ENCODE results near the gene ITGB4.

ITGB4 gene

GRCh38 chr17:75698659-75699058 lies 22.6 kb upstream of the ITGB4 start:
- DNase-seq: no peak

- no peak for DNase-seq
Observed at GRCh38 chr17:75701288-75701687, 20.0 kb upstream of the ITGB4 start.

GRCh38 chr17:75703191-75703590 lies 18.1 kb upstream of the ITGB4 start:
- DNase-seq: no peak

GRCh38 chr17:75703591-75703990 lies 17.7 kb upstream of the ITGB4 start:
- no peak for DNase-seq

- no peak for DNase-seq
Observed at GRCh38 chr17:75704963-75705875, 16.0 kb upstream of the ITGB4 start.

- no peak for DNase-seq
Observed at GRCh38 chr17:75706042-75706728, 15.1 kb upstream of the ITGB4 start.

- no peak for DNase-seq
Observed at GRCh38 chr17:75707079-75707571, 14.1 kb upstream of the ITGB4 start.

- DNase-seq: no peak
Observed at GRCh38 chr17:75712446-75712845, 8.8 kb upstream of the ITGB4 start.

- DNase-seq: no peak
Observed at GRCh38 chr17:75719732-75720131, 1.5 kb upstream of the ITGB4 start.

- no peak for DNase-seq
Observed at GRCh38 chr17:75721463-75722011, 278 bp downstream of the ITGB4 start.

- DNase-seq: no peak
Observed at GRCh38 chr17:75722076-75722475, 817 bp downstream of the ITGB4 start.

- no peak for DNase-seq
Observed at GRCh38 chr17:75722542-75723095, 1.4 kb downstream of the ITGB4 start.

GRCh38 chr17:75723171-75723930 lies 2.1 kb downstream of the ITGB4 start:
- no peak for DNase-seq

GRCh38 chr17:75724016-75725003 lies 3.1 kb downstream of the ITGB4 start:
- DNase-seq: no peak

- no peak for DNase-seq
Observed at GRCh38 chr17:75725504-75725903, 4.2 kb downstream of the ITGB4 start.

GRCh38 chr17:75727391-75727790 lies 6.1 kb downstream of the ITGB4 start:
- DNase-seq: no peak

- DNase-seq: no peak
Observed at GRCh38 chr17:75729351-75729750, 8.1 kb downstream of the ITGB4 start.

- no peak for DNase-seq
Observed at GRCh38 chr17:75730065-75730464, 8.8 kb downstream of the ITGB4 start.

- DNase-seq: no peak
Observed at GRCh38 chr17:75731086-75731715, 9.9 kb downstream of the ITGB4 start.

GRCh38 chr17:75731716-75732498 lies 10.6 kb downstream of the ITGB4 start:
- DNase-seq: no peak
